Medulla oblongata (tissue), 1 donor: ENCODE results near the gene ZNF423.

ENCODE experiments used
- DNase-seq: peaks from one replicate; pipeline ENCODE4 v3.0.0-alpha.2; 2015; ENCODE audit errors: extremely low spot score

ZNF423 gene

GRCh38 chr16:49665482-49666230 is 190.3 kb downstream of the ZNF423 start:
- no peak for DNase-seq

GRCh38 chr16:49664221-49665215 is 191.4 kb downstream of the ZNF423 start:
- DNase-seq: no peak

- no peak for DNase-seq
Measured at GRCh38 chr16:49663081-49664065, 192.5 kb downstream of the ZNF423 start.

DNA sequence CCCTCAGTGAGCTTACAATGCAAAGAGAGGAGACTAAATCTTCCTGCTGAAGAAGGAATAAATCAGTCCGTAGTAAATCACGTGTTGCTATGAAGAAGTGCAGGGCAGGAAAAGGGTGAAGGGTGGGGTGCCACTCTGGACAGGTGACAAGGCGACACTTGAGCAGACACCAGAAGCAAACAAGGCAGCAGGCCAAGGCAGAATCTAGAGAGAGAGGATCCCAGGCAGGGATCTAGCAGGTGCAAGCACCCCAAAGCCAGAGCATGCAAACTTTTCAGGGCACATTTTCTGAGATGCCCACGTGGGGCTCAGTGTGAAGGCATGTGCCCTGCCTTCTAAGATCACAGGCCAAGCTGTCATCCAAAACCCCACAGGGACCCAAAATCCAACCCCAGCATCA is 193.3 kb downstream of the ZNF423 start:
- no peak for DNase-seq

GRCh38 chr16:49661465-49662187 is 194.3 kb downstream of the ZNF423 start:
- DNase-seq: no peak

- no peak for DNase-seq
Measured at GRCh38 chr16:49660626-49661025, 195.3 kb downstream of the ZNF423 start.

GRCh38 chr16:49659356-49659755 is 196.6 kb downstream of the ZNF423 start:
- DNase-seq: no peak

- DNase-seq: no peak
Measured at GRCh38 chr16:49658531-49658930, 197.4 kb downstream of the ZNF423 start.

DNA sequence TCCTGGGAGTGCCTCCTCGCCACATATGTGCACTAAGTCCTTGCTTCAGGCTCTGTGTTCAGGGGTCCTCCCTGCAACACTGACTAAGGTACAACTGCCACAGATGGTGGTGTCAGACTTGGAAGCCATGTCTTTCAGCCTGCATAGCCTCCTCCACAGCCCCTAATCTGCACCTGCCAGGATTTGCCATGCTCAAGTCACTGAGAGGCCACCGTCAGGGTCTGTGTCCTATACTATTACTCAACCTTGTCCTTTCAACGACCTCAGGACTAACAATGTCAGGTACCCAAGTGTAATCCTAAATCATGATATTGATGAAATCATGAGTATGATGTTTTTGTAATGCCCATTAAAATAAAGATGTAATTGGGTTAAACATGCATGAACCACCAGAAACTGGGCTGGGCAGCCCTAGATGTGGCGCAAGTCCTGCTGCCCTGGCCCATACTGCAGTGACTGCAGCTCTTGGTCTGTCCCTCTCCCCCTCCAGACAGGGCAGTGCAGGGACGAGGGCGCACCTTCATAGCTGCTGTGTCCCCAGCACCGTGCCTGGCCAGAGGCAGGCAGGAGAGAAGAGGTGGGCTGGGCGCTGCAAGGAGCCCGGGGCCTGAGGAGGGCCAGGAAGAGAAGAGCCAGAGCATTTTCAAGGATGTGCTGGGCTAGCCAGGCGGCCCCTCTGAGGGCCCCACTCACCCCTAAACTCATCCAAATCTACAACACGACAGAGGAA is 198.0 kb downstream of the ZNF423 start:
- DNase-seq: no peak

DNA sequence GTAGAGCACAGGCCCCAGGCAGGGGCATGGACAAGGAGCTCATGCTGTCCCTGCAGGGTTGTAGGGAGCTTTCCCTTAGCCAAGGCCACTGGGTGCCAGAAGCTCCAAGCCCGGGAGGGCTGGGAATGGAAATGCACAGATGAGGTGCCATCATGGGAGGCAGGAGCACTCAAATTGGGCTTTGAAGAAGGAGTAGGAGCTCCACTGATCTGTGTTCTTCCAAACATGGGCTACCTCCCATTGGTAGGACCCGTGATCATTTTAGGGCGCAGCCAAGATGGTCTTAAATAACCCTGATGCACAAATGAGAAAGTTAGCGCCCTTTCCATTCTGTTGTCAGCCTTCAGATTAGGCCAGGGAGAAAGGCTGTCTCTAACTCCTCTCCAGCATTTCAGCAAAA is 201.5 kb downstream of the ZNF423 start:
- DNase-seq: no peak

DNA sequence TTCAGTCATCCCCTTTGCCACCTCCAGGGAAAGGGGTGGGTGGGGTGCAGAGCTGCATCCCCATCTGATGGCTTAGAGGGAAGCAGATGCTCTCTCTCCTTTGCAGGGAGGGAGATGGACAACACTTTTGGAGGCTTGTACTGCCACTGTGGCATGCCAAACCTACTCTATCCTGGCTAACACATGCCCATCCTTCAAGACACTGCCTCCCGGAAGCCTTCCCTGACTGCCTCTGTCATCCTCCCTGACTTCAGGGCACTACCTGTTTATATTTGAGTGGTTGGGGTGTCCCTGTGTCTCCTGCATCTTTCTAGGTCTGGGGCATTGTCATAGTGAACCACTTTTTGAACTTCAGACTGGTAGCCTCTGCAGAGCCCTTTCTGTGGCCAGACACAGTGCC is 202.3 kb downstream of the ZNF423 start:
- no peak for DNase-seq

DNA sequence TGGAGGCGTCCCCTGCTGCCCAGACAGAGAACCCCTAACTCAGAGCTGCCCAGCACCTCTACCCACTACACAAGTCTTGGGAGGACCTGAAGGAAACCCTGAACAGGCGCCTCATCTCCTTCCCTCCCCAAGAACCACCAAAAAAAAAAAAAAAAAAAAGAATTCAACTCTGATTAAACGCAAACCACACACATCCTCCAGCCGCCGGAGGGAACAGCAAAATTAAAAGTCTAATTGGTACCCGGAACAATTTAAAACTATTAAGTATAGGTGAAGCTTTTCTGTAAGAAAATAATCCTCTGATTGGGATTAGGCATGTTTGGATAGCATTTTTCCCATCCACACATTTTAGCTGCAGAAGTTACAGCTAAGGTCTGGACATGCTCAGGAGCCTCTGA is 202.7 kb downstream of the ZNF423 start:
- no peak for DNase-seq

DNA sequence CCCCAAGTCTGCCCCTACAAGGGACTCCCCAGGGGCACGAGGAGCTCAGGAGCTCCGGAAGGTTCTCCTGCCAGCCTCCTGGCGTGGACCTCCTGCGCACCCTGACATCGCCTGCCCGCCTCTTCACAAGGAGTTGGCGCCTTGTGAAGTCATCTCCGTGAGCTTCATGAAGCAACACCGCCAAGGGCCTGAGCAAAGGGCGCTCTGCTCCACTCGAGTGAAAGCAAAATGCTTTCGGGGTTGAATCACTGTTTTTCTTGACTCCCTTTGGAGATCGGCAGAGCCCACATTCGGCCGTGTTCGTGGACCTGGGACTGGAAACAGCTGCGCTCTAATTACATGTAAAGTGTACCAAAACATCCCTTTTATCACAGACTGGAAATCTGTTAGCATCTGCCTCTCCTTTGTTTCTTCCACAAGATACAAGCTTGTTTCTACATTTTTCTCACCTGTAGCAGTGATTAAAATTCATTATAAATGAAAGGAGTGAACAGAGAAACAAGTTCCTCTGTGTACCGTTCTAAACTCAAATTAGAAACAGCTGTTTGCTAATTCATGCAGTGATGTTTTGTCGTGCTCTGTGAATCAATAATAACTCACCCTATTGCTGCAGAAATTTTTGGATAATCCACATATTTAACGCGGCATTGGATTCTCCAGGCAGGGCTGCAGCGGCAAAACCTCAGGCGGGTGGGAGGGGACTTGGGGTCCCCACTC is 203.3 kb downstream of the ZNF423 start:
- DNase-seq: no peak

GRCh38 chr16:49651996-49652395 is 203.9 kb downstream of the ZNF423 start:
- no peak for DNase-seq

DNA sequence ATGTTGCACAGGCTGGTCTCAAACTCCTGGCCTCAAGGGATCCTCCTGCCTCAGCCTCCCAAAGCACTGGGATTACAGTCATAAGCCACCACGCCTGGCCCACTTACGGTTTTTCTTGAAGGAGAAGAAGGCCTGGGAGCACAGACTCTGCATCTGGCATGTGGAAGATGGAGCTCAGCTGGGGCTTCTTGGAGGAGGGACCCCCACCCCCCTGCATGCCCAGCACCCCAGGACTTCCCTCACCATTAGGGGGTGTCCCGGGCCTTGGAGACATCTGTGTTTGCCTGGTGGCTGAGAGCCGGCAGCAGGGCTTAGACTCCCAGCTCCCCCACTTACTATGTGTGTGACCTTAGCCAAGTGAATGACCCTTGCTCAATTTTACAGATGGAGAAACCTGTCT is 204.7 kb downstream of the ZNF423 start:
- no peak for DNase-seq

GRCh38 chr16:49650603-49651002 is 205.3 kb downstream of the ZNF423 start:
- no peak for DNase-seq

- no peak for DNase-seq
Measured at GRCh38 chr16:49649013-49649765, 206.7 kb downstream of the ZNF423 start.

GRCh38 chr16:49647673-49648072 is 208.2 kb downstream of the ZNF423 start:
- no peak for DNase-seq

- no peak for DNase-seq
Measured at GRCh38 chr16:49645263-49645662, 210.6 kb downstream of the ZNF423 start.
